KMS-11 (cell line): ENCODE data around the gene ACER1.

ENCODE experiments used
- H2AFZ ChIP-seq: fragments of 200-600 bp; sonication (generic); 2 replicates; pipeline ENCODE4 v1.6.1; 2016; ENCODE audit warnings: antibody characterized with exemption, mixed run types, low read depth
- H3K27ac ChIP-seq: fragments of 200-600 bp; sonication (generic); 2 replicates; pipeline ENCODE4 v1.6.1; 2016; ENCODE audit warnings: mild to moderate bottlenecking, mixed run types
- H3K27me3 ChIP-seq: fragments of 200-600 bp; sonication (generic); 2 replicates; pipeline ENCODE4 v1.6.1; 2017; ENCODE audit warnings: mild to moderate bottlenecking, low read depth, mixed run types, moderate library complexity; ENCODE audit not compliant: insufficient read depth
- H3K36me3 ChIP-seq: fragments of 200-600 bp; sonication (generic); 2 replicates; pipeline ENCODE4 v1.6.1; 2017; ENCODE audit warnings: mild to moderate bottlenecking, mixed run types; ENCODE audit not compliant: insufficient read depth
- H3K4me1 ChIP-seq: fragments of 200-600 bp; sonication (generic); 2 replicates; pipeline ENCODE4 v1.6.1; 2016; ENCODE audit warnings: mild to moderate bottlenecking, low read depth, mixed run types; ENCODE audit not compliant: poor library complexity, severe bottlenecking
- H3K4me2 ChIP-seq: fragments of 200-600 bp; sonication (generic); 2 replicates; pipeline ENCODE4 v1.7.0; 2016; ENCODE audit warnings: mild to moderate bottlenecking, mixed run types
- H3K4me3 ChIP-seq: fragments of 200-600 bp; sonication (generic); IDR thresholded peaks from 2 replicates; pipeline ENCODE4 v1.6.1; 2017; ENCODE audit warnings: low read depth, low read length, mixed read lengths; ENCODE audit not compliant: insufficient read depth
- H3K79me2 ChIP-seq: fragments of 200-600 bp; sonication (generic); 2 replicates; pipeline ENCODE4 v1.6.1; 2016; ENCODE audit warnings: low read depth, mixed run types; ENCODE audit not compliant: insufficient read depth
- H3K9ac ChIP-seq: fragments of 200-600 bp; sonication (generic); 2 replicates; pipeline ENCODE4 v1.6.1; 2016; ENCODE audit warnings: mild to moderate bottlenecking, mixed run types
- H4K20me1 ChIP-seq: fragments of 200-600 bp; sonication (generic); 2 replicates; pipeline ENCODE4 v1.6.1; 2016; ENCODE audit warnings: mild to moderate bottlenecking, mixed run types; ENCODE audit not compliant: insufficient read depth
- TF ChIP-seq, protein P1 (sequence below): fragments of 200-600 bp; sonication (generic); conservative IDR thresholded peaks from 2 replicates; pipeline ENCODE4 v1.6.1; 2017; ENCODE audit warnings: low read depth, mild to moderate bottlenecking, antibody characterized with exemption, low read length, moderate library complexity, mixed read lengths

ACER1 gene

DNA sequence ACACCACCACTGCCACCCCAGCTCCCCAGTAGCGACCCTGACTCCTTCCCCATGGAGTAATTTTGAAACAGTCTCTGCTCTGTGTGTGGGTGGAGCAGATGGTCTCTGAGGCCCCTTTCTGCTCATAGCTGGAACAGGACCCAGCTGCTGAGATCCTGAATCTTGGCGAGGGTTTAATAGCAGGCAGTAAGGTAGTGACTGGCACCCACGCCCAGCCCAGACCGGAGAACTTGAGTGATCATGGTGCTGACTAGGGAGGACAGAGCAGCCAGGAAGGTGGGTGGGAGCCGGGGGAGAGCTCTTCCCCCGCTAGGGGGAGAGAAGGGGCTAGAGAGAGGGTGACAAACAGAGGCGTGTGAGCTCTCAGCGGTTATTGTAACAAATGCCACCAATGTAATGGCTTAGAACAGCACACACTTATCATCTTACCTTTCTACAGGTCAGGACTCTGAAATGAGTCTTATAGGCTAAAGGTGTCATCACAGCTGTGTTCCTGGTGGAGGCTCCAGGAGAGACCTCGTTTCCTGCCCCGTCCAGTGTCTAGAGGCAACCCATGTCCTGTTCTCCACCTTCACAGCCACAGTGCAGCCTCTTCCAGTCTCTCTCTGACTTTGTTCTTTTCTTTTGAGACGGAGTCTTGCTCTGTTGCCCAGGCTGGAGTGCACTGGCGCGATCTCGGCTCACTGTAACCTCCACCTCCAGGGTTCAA lies 7.2 kb upstream of the ACER1 start:
- Histone ChIP-seq H3K4me3 (no peak overlapping the region), H3K27ac (no peak overlapping the region), H3K27me3 (no peaks in the 10 kb centered on the region), H3K79me2 (no peaks in the 10 kb centered on the region), H2AFZ (no peak overlapping the region), H3K9ac (no peak overlapping the region), H3K4me1 (no peaks in the 10 kb centered on the region), H3K36me3 (no peaks in the 10 kb centered on the region), H4K20me1 (no peaks in the 10 kb centered on the region), H3K4me2 (no peak overlapping the region)
- TF ChIP-seq, protein P1, sequence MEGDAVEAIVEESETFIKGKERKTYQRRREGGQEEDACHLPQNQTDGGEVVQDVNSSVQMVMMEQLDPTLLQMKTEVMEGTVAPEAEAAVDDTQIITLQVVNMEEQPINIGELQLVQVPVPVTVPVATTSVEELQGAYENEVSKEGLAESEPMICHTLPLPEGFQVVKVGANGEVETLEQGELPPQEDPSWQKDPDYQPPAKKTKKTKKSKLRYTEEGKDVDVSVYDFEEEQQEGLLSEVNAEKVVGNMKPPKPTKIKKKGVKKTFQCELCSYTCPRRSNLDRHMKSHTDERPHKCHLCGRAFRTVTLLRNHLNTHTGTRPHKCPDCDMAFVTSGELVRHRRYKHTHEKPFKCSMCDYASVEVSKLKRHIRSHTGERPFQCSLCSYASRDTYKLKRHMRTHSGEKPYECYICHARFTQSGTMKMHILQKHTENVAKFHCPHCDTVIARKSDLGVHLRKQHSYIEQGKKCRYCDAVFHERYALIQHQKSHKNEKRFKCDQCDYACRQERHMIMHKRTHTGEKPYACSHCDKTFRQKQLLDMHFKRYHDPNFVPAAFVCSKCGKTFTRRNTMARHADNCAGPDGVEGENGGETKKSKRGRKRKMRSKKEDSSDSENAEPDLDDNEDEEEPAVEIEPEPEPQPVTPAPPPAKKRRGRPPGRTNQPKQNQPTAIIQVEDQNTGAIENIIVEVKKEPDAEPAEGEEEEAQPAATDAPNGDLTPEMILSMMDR: no peak

DNA sequence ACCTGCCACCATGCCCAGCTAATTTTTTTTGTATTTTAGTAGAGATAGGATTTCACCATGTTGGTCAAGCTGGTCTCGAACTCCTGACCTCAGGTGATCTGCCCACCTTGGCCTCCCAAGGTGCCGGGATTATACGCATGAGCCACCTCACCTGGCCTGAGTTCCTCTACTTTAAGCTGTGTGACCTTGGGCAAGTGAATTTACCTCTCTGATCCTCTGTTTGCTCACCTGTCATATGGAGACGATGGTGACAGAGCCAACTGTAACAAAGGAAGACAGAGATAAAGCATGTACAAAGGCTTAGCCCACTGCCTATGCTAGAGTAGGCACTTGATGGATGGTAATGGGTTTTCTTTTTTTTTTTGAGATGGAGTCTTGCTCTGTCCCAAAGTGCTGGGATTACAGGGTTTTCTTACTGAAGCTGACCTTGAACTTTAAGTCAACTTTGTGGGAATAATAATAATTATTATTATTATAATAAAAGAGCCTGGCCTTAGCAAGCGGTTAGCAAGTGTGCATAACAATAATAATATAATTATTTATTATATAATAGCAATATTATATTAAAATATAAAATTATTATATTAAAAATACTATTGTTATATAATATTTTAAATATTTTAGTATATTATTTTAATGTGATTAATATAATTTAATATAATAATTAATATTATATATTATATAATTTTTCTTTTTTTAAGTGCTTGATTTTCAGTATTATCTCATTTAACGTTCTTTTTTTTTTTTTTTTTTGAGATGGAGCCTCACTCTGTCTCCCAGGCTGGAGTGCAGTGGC lies 1.3 kb upstream of the ACER1 start:
- no peak overlapping the region for H3K4me3 ChIP-seq
- H3K79me2 ChIP-seq: no peaks in the 10 kb centered on the region
- TF ChIP-seq, protein P1: no peak
- H3K27ac ChIP-seq: no peak overlapping the region
- H3K4me2 ChIP-seq: no peak overlapping the region
- H4K20me1 ChIP-seq: no peaks in the 10 kb centered on the region
- H2AFZ ChIP-seq: no peak overlapping the region
- no peak overlapping the region for H3K9ac ChIP-seq
- no peaks in the 10 kb centered on the region for H3K27me3 ChIP-seq
- no peaks in the 10 kb centered on the region for H3K36me3 ChIP-seq
- no peaks in the 10 kb centered on the region for H3K4me1 ChIP-seq

DNA sequence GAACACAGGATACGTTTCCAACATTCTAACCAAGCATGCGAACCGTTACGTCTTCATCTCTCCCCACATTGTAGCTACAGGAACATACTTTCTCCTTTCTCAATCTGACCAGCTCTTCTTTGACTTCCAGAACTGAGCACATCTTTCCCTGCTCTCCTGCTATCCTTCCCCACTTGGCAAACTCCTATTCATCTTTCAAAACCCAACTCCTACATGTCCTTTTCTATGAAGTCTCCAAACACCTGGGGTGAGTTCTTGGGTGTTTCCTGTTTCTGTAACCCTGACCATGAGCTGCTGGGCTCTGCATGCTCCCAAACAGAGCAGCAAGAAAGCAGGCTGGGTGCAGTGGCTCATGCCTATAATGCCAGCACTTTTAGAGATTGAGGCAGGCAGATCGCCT lies 6.6 kb downstream of the ACER1 start:
- H3K79me2 ChIP-seq: no peaks in the 10 kb centered on the region
- no peak overlapping the region for H3K4me3 ChIP-seq
- H3K27ac ChIP-seq: no peak overlapping the region
- H3K36me3 ChIP-seq: no peaks in the 10 kb centered on the region
- no peak overlapping the region for H3K4me2 ChIP-seq
- H3K9ac ChIP-seq: no peak overlapping the region
- TF ChIP-seq, protein P1: no peak
- no peaks in the 10 kb centered on the region for H3K4me1 ChIP-seq
- H4K20me1 ChIP-seq: no peaks in the 10 kb centered on the region
- no peak overlapping the region for H2AFZ ChIP-seq
- peaks cover 21% of the 10 kb centered on the region for H3K27me3 ChIP-seq

DNA sequence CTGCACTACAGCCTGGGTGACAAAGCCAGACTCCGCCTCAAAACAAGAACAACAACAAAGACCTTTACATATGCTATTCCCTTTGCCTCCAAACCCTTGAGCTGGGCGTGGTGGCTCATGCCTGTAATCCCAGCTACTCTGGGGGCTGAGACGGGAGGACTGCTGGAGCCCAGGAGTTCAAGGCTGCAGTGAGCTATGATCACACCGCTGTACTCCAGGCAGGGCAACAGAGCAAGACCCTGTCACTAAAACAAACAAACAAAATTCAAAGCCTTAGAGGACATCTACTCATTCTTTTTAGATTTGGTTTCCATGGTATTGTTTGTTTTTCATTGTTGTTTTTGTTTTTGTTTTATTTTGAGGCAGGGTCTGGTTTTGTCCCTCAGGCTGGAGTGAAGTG lies 7.8 kb downstream of the ACER1 start:
- Histone ChIP-seq H3K4me3 (no peak overlapping the region), H3K79me2 (no peaks in the 10 kb centered on the region)

More for the DNA sequence above, 7.8 kb downstream of the ACER1 start:
- H4K20me1 ChIP-seq: no peaks in the 10 kb centered on the region
- no peak overlapping the region for H2AFZ ChIP-seq
- no peak overlapping the region for H3K4me2 ChIP-seq
- H3K4me1 ChIP-seq: no peaks in the 10 kb centered on the region
- H3K9ac ChIP-seq: no peak overlapping the region
- H3K36me3 ChIP-seq: no peaks in the 10 kb centered on the region
- H3K27ac ChIP-seq: no peak overlapping the region
- H3K27me3 ChIP-seq: peaks cover 26% of the 10 kb centered on the region
- TF ChIP-seq, protein P1: no peak
